WI38 (cell line): ENCODE results near the gene SIAH3.

Source experiments
- H3K4me3 ChIP-seq: 2 replicates; pipeline ENCODE4 v1.5.1; 2011; ENCODE audit warnings: low read depth, mild to moderate bottlenecking, control low read depth, low read length
- TF ChIP-seq, protein P1 (sequence below): IDR thresholded peaks from 2 replicates; pipeline ENCODE4 v1.5.1; 2012; ENCODE audit warnings: low read depth, mild to moderate bottlenecking, control low read depth, low read length

Gene SIAH3

DNA sequence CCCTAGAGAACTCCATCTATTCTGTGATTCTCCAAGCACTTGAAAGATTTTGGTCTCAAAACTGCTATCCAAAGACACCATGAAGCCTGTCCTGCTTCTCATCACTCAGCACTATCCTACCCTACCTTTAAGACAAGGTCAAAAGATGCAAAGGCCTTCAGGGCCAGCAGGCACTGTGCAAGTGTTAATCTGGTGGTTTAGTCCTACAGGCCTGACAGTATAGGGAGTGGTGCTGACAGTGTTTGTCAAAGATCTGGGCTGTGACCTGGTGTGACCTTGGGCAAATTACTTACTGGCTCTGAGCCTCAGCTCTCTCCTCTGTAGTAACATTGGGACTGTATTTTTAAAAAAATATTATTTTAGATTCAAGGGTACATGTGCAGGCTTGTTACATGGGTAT lies 28.0 kb downstream of the SIAH3 start:
- TF ChIP-seq, protein P1, sequence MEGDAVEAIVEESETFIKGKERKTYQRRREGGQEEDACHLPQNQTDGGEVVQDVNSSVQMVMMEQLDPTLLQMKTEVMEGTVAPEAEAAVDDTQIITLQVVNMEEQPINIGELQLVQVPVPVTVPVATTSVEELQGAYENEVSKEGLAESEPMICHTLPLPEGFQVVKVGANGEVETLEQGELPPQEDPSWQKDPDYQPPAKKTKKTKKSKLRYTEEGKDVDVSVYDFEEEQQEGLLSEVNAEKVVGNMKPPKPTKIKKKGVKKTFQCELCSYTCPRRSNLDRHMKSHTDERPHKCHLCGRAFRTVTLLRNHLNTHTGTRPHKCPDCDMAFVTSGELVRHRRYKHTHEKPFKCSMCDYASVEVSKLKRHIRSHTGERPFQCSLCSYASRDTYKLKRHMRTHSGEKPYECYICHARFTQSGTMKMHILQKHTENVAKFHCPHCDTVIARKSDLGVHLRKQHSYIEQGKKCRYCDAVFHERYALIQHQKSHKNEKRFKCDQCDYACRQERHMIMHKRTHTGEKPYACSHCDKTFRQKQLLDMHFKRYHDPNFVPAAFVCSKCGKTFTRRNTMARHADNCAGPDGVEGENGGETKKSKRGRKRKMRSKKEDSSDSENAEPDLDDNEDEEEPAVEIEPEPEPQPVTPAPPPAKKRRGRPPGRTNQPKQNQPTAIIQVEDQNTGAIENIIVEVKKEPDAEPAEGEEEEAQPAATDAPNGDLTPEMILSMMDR, result no peak
- no peak overlapping the region for H3K4me3 ChIP-seq

DNA sequence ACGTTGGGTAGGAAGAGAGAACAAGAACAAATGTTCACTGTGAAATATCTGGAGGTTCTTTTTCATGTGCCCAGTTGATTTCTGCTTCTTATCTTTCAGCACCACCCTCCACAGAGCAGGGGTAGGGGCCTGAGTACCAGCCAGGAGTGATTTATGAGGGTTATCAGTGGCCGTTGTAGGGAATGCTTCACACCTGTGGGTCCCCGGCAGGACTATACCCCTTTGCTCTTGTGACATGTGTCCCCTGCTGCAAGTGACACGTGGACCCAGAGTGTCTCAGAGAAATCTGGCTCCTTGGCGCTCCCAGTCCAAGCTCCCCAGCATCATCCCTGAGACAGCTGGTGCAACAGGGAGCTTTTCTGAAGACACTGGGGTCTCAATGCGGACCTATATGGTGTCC lies 29.7 kb downstream of the SIAH3 start:
- H3K4me3 ChIP-seq, result no peak overlapping the region
- TF ChIP-seq, protein P1, result no peak

DNA sequence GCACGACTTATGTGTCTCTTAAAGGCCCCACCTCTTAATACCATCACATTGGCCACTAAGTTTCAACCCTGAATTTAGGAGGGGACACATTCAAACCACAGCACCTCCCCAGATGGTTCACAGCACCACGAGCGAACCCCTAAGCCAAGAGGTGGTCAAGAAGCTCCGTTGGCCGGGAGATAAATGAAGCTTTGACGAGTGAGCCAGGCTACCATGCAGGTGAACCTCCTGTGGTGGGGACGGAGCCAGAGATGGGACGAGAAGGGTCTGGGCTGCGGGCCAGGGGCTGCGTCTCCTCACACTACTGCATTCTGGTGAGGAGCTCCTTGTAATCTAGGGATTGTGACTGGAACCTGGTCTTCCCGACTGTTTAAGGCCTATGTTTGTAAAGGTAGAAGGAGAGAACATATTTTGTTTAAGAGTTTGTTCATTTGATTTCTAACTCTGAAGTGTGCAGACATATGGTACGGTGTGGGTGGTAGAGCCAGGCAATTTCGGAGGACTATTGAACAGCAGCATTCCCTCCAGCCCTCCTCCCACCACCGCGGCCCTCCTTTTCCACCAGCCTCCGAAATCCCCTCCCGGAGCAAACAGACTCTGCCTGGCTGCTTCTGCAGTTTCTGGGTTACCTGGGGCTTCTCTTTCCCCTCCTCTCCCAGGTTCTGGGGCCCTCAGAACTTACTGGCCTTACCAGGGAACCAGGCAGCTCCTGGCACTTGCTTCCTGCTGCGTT lies 31.3 kb downstream of the SIAH3 start:
- TF ChIP-seq, protein P1, result no peak
- H3K4me3 ChIP-seq, result no peak overlapping the region

DNA sequence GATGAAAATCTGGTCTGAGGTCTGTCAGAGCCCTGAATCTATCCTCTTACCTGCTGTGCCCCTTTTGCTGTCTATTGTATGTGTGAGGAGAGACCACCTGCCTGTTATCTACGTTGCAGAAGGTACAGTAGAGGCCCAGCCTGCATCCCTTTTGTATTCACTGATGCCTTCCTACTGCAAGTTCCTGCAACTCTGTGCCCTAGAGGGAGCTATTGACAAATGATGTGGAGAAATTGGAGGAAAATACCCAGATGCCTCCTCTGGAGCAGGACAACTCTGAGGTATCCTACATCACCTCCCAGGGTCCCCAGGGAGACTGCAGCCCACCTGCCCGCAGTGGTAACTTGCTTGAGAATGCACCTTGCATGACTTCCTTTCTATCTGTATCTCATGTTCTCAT lies 33.7 kb downstream of the SIAH3 start:
- no peak overlapping the region for H3K4me3 ChIP-seq
- TF ChIP-seq, protein P1, result no peak

DNA sequence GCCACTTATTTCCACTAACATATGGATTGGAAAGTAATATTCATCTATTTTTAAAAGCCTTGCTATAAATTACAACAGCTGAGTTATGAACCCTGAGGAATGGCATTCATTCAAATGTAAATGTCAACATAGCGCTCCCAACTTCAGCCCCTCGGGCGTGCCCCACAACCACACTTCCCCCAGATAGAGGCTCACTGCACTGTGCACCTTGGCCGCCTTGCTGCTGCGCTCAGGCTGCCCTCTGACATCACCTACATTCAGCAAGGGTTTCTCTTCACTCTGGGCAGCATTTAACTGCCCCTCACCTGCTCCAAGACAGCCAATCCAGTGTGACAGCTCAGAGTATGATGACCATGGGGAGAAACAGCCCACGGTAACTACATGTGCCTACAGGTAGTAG lies 35.1 kb downstream of the SIAH3 start:
- H3K4me3 ChIP-seq, result no peak overlapping the region
- TF ChIP-seq, protein P1, result no peak

DNA sequence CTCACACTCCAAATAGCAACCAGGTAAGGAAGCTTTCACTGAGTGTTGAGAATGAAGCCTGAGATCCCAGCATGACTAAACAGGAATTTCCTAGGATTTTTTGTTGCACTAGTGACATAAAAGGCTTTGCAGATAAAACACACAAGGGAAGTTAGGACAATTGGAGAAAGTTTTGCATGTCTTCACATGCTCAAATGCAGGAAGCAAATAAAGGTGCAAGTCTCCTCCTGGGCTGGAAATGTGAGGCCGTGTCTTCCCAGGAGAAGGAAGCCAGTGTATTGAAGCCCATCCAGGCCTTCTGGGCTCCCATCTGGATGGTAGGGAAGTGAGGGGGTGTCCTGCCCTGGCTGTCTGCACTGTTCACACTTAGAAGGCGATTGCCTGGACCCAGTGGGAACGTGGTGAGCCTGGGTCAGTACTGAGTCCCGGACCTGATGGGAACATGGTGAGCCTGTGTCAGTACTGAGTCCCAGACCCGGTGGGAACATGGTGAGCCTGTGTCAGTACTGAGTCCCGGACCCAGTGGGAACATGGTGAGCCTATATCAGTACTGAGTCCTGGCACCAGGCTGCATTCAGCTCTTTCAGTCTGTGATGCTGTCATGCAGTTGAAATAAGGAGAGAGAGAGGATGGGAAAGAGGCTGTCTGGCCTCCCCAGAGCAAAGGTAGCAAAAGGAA lies 38.7 kb downstream of the SIAH3 start:
- H3K4me3 ChIP-seq, result no peak overlapping the region
- TF ChIP-seq, protein P1, result no peak
